Measurements from ENCODE around the gene ZNF765.

DNA sequence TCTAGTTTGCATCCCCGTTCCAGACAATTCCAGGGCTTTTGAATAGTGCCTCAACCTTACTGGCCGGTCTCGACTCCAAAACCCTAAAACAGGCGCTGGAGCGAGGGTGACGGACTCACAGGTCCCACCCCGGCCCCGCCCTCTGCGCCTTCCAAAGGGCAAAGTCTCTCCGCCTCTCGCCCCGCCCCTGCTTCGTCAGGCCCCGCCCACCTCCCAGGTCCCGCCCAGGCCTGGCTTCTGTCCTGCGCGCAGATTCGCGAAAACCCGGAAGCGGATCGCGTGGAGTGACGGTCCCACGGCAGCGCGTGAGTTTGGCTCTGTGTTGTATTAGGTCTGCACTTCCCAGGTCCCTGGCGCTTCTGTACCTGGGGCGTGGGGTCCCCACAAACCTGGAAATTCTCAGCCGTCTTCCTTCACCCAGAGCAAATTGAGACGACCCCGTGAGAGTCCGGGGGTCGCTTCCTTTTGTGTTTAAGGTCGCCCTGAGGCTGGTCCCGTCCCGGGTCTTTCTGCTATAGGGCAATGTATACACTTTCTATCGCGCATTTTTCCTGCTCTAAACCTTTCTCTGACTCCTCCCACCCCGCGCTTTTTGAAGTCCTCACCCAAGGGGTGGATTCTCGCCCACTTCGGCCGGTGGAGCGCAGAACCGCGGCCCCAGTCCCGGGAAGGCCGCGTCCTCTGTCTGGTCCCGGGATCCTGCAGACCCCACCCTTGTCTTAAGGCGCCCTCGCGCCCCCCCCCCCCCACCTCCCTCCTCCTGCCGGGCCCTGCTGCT, 72.7 kb downstream of the ZNF765 start, which contains the start of gene ZNF813:
- TF ChIP-seq CTCF (IDR thresholded peaks at IDR 0.05) (no peak), POLR2A (IDR thresholded peaks at IDR 0.05) (peak; percentile 39)

All from ovary (tissue), 3 donors.